Measurements from ENCODE around the gene NEK7.

Gene NEK7

GRCh38 chr1:198201956-198202784 lies 45.4 kb downstream of the NEK7 start:
- no peak for DNase-seq (ENCODE audit: low spot score)

GRCh38 chr1:198203434-198203833 lies 46.6 kb downstream of the NEK7 start:
- no peak for TF ChIP-seq CTCF (conservative IDR thresholded peaks at IDR 0.05; ENCODE audit: low read depth)
- no peak overlapping the region for H3K27ac ChIP-seq
- ChIA-PET CTCF (interaction anchor here (0.6 to 0.7 kb wide), 5 partner anchors 31 to 803 kb away, joined by 3 read pairs; no protein-coding TSS in a partner anchor), POLR2A (ENCODE audit: low non-redundant PET) (no interaction called here)
- DNase-seq (ENCODE audit: low spot score), result no peak

More at GRCh38 chr1:198201956-198202784, 45.4 kb downstream of the NEK7 start:
- CTCF ChIA-PET, result no interaction called here
- no peak for TF ChIP-seq CTCF (conservative IDR thresholded peaks at IDR 0.05; ENCODE audit: low read depth)
- POLR2A ChIA-PET (ENCODE audit: low non-redundant PET), result no interaction called here
- H3K27ac ChIP-seq, result no peak overlapping the region

GRCh38 chr1:198205016-198205684 lies 48.4 kb downstream of the NEK7 start:
- no peak overlapping the region for H3K27ac ChIP-seq
- ChIA-PET POLR2A (ENCODE audit: low non-redundant PET) (interaction anchor here (1.2 kb wide), 1 partner anchor 47 kb away, joined by 3 read pairs; no protein-coding TSS in a partner anchor), CTCF (interaction anchor here (0.6 to 0.9 kb wide), 3 partner anchors 13 to 513 kb away, joined by 3 read pairs; no protein-coding TSS in a partner anchor)
- no peak for DNase-seq (ENCODE audit: low spot score)
- TF ChIP-seq CTCF (conservative IDR thresholded peaks at IDR 0.05; ENCODE audit: low read depth), result no peak

DNA sequence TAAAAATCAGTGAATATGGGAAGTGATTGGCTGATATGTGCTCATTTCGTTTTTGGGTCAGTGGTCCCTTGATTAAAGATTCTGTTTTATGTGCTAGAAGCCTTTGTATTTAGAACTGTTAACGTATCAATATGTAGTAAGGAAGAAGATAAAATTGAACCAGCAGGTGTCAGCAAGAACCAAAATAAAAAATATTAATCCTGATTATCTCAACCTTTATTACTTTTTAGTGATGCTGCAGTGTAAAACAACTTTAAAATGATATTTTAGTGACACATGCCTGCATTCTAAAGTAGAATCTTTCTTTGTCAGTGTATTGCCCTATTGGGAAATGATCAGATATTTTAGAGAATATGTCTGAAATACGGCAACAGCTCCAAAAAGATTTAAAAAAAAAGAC lies 49.5 kb downstream of the NEK7 start:
- POLR2A ChIA-PET (ENCODE audit: low non-redundant PET), result interaction anchor here (1.2 kb wide), 1 partner anchor 48 kb away, joined by 3 read pairs; no protein-coding TSS in a partner anchor
- H3K27ac ChIP-seq, result no peak overlapping the region
- DNase-seq (ENCODE audit: low spot score), result no peak
- no peak for TF ChIP-seq CTCF (conservative IDR thresholded peaks at IDR 0.05; ENCODE audit: low read depth)
- CTCF ChIA-PET, result interaction anchor here (0.6 kb wide), 1 partner anchor 13 kb away, joined by 6 read pairs; no protein-coding TSS in a partner anchor

DNA sequence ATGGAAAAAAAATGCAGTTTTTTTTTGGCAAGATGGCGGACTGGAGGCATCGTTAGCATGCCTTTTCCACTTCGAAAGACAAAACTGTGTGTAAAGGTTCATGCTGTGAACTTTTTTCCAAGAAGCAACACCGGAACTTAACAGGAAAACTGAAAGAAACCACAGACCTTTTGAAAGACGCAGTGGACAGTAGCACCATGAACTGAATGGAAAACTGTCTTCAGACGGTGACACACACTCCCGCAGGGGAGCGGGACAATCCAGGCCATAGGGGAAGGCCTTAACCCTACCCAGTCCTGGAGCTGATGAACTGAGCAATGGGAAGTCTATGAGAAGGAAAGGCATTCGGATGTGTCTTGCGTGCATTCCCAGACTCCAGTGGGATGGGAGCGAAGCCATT lies 54.9 kb downstream of the NEK7 start:
- CTCF ChIA-PET, result no interaction called here
- DNase-seq (ENCODE audit: low spot score), result no peak
- no peak for TF ChIP-seq CTCF (conservative IDR thresholded peaks at IDR 0.05; ENCODE audit: low read depth)
- POLR2A ChIA-PET (ENCODE audit: low non-redundant PET), result no interaction called here
- no peak overlapping the region for H3K27ac ChIP-seq

- ChIA-PET CTCF (no interaction called here), POLR2A (ENCODE audit: low non-redundant PET) (no interaction called here)
- no peak for DNase-seq (ENCODE audit: low spot score)
- no peak overlapping the region for H3K27ac ChIP-seq
- no peak for TF ChIP-seq CTCF (conservative IDR thresholded peaks at IDR 0.05; ENCODE audit: low read depth)
These were observed 55.3 kb downstream of the NEK7 start for GRCh38 chr1:198212126-198212525.

All from RWPE1 (cell line).